ENCODE measurements around the gene HMG20A. TPM values are rescaled to one million over a fixed set of nuclear protein-coding genes. Genes with fewer than 3 reads are reported as not detected.

The HMG20A gene
- polyA plus RNA-seq, 1 donor from 2014 or later: 34.2 TPM

GRCh38 chr15:77414789-77415442 lies 5.8 kb upstream of the HMG20A start:
- no peaks in the 10 kb centered on the region for H3K27me3 Mint-ChIP-seq
- H3K36me3 Mint-ChIP-seq: peaks cover 6% of the 10 kb centered on the region
- no peak overlapping the region for H3K27ac Mint-ChIP-seq
- H3K9me3 Mint-ChIP-seq: no peaks in the 10 kb centered on the region
- peaks cover 20 to 34% (median 32%) of the 10 kb centered on the region in 3 donors for H3K4me1 Mint-ChIP-seq
- no peak overlapping the region for H3K4me3 Mint-ChIP-seq

DNA sequence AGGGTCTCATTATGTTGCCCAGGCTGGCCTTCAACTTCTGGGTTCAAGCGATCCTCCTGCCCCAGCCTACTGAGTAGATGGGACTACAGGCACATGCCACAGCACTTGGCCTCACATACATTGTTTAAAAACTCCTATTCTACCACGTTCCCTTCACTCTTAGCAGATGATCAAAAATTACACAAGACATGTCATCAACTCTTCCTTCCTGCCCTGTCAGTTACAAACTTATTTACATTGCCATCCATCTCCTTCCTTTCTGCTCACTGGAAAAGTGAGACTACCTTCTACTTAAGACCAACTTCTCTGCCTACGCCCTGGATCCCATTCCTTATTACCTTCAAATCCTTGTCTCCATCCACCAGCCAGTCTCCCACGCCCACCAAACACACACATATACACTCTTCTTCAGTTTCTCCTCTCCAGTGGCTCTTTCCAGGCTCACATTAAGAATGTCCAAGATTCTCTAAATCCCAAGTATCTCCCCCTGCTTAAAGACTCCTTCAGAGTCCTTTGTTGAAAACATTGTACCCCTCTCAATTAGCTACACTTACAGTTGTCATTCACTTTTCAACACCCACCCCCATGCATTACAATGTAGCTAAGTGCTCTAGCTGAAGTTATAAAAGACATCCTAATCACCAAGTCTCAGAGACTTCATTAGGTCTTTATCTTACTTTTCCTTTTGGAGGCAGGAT lies 5.1 kb upstream of the HMG20A start:
- H3K4me3 Mint-ChIP-seq: no peak overlapping the region
- no peaks in the 10 kb centered on the region for H3K9me3 Mint-ChIP-seq
- peaks cover 18 to 36% (median 28%) of the 10 kb centered on the region in 3 donors for H3K4me1 Mint-ChIP-seq
- H3K36me3 Mint-ChIP-seq: peaks cover 6% of the 10 kb centered on the region
- H3K27ac Mint-ChIP-seq: no peak overlapping the region
- no peaks in the 10 kb centered on the region for H3K27me3 Mint-ChIP-seq

DNA sequence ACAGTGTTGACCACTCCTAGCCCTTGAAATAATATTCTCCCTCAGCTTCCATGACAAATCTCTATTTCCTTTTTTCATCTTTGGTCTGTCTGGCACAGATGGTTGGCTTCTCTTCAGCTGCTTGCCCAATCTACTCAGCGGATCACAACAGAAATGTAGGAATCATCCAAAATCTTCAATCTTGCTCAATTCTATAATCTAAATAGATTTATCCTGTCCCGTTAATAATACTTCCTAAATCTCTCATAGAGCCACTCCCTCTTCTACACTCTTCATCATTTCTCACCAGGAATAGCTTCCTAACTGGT lies 4.6 kb upstream of the HMG20A start:
- Mint-ChIP-seq H3K4me1 (peaks cover 18 to 38% (median 26%) of the 10 kb centered on the region in 3 donors), H3K4me3 (no peak overlapping the region), H3K36me3 (peaks cover 6% of the 10 kb centered on the region), H3K27ac (no peak overlapping the region), H3K27me3 (no peaks in the 10 kb centered on the region), H3K9me3 (no peaks in the 10 kb centered on the region)

DNA sequence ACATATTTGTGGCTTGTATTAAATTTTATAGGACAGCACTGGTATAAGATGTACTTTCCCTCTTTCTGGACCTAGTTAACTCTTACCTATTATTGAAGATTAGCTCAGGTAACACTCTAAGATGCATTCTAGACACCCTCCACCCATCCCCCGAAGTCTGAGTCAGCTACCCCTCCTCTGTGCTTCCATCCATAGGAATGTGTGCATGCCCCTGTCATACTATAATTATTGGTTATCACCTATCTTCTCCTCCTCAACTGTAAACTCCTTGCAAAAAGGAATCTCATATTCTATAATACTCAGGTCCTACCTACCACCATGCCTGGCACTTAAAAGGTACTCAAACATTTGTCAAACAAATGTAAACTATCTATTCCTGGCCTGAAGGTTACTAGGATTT lies 3.7 kb upstream of the HMG20A start:
- peaks cover 5% of the 10 kb centered on the region for H3K36me3 Mint-ChIP-seq
- no peaks in the 10 kb centered on the region for H3K27me3 Mint-ChIP-seq
- H3K27ac Mint-ChIP-seq: no peak overlapping the region
- H3K9me3 Mint-ChIP-seq: no peaks in the 10 kb centered on the region
- peaks cover 20 to 40% (median 32%) of the 10 kb centered on the region in 3 donors for H3K4me1 Mint-ChIP-seq
- no peak overlapping the region for H3K4me3 Mint-ChIP-seq

GRCh38 chr15:77417602-77418001 lies 3.1 kb upstream of the HMG20A start:
- Mint-ChIP-seq H3K9me3 (no peaks in the 10 kb centered on the region), H3K4me1 (peaks cover 18 to 34% (median 29%) of the 10 kb centered on the region in 3 donors), H3K36me3 (peaks cover 3% of the 10 kb centered on the region), H3K4me3 (peak overlapping the region in 1 of 4 donors; percentile 97), H3K27ac (peak overlapping the region in 1 of 3 donors; percentile 91), H3K27me3 (no peaks in the 10 kb centered on the region)

DNA sequence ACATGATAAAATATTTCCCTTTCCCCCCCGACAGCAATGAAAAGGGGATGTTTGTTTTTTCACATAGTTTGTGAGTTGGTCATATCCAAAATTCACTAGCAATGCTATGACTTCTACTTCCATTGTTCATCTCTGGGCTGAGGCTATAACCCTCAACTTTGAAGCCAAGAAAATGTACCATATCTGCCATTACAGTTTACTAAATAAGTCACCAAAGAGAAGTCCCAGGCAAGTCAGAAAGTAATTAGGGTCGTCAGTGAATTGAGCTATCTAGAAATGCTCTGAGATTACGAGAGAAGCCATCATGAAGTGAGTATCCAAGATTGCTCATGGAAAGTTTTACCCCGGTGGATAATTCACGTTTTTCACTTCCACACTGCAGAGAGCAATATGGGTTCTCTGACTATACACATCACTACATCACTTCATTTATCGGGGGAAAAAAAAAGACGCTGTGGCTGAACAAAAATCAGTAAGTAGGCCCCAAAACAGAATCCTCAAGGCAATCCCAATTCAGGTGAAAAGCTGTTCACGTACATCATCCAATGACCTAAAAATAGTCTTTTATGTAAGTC lies 2.2 kb upstream of the HMG20A start:
- Mint-ChIP-seq H3K36me3 (peaks cover 2% of the 10 kb centered on the region), H3K9me3 (no peaks in the 10 kb centered on the region), H3K27me3 (no peaks in the 10 kb centered on the region), H3K4me1 (peaks cover 22 to 32% (median 32%) of the 10 kb centered on the region in 3 donors), H3K4me3 (peak overlapping the region; percentile 91 to 97 (median 96)), H3K27ac (peak overlapping the region in 2 of 3 donors; percentile 91 to 94)

DNA sequence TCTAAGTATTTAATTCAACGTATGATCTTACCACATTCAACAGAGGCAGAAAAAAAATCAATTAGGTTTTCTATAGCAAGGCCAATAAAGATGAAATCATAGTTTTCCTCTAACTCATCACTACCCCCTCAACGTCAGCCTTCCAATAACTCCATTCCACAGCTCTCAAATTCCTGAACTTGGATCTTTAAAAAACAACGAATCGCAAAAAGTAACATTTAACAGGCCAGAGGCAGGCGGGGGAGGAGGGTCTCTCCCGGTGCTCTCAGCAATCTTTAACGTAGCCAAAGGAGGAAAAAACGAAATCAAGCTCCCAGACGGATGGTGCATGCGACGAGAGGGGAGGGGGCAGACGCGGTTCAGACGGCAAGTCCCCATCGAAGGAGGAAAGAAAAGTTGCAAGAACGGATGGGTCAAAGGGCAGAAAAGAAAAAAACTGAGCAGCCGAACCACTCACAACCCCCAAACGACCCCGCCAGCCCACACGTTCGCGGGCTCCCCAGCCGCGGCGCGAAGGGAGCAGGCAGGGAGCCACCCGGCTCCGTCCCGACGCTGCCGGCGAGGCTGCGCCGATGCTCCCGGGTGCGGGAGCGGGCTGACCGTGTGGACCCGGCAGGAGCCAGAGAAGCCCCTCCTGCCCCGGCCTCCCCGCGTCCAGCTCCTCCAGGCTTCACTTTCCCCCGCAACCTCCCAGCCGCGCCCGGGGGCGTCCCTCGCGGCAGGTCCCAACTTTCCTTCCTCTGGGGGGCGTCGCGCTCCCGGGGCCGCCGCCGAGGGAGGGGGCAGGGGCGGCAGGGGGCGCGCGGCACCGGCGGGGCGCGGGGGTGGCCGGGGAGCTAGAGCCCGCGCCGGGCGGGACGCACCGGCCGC lies 1.5 kb upstream of the HMG20A start:
- Mint-ChIP-seq H3K27me3 (no peaks in the 10 kb centered on the region), H3K36me3 (peaks cover 2% of the 10 kb centered on the region), H3K4me3 (peak overlapping the region; percentile 91 to 100 (median 96)), H3K27ac (peak overlapping the region; percentile 78 to 97 (median 91)), H3K9me3 (no peaks in the 10 kb centered on the region), H3K4me1 (peaks cover 24 to 38% (median 37%) of the 10 kb centered on the region in 3 donors)

DNA sequence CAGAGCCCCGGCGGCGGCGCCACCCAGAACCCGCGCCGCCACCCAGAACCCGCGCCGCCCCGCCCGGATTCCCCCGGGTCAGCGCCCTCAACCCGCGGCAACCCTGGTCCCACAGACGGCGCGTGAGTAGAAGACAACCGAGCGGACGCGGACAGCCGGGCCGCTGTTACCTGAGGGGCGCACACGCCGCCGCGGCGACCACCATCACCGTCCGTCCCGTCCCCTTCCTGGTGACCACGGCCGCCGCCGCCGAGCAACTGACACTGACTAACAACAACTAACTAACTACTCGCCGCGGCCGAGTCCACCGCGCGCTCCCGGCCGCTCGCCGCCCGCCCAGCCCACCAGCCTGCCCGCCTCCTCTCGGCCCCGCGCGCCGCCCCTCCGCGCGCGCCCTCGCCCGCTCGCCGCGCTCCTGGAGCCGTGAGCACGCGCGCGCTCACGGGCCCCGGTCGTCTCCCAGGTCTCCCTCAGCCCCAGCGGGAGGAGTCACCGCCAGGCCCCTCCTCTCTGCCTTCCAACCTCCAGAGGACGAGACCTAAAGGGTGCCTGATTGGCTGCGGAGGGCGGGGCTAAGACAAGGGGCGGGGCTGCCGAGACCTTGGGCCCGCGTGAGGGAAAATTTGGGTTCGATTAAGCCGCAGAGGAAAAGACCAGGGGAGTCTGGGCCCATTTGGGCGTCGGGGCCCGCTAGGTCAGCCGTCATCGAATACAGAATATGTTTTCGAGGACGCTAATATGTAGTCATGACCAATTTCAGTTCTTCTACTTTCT lies 665 bp upstream of the HMG20A start, which contains the start of gene PEAK1:
TSS of gene PEAK1 (minus strand) at position 269 of the 774 bp plus-strand sequence. CDS start 238,178 bp downstream, outside the sequence.
- Mint-ChIP-seq H3K36me3 (no peaks in the 10 kb centered on the region), H3K4me1 (peaks cover 28 to 46% (median 36%) of the 10 kb centered on the region in 3 donors), H3K27ac (peak within 1 kb of the TSS; percentile 97 to 99 (median 98)), H3K9me3 (no peaks in the 10 kb centered on the region), H3K27me3 (no peaks in the 10 kb centered on the region), H3K4me3 (peak within 1 kb of the TSS; percentile 95 to 100 (median 99))

- Mint-ChIP-seq H3K36me3 (no peaks in the 10 kb centered on the region), H3K4me1 (peaks cover 32 to 59% (median 47%) of the 10 kb centered on the region in 3 donors), H3K4me3 (peak overlapping the region; percentile 95 to 100 (median 99)), H3K9me3 (no peaks in the 10 kb centered on the region), H3K27me3 (no peaks in the 10 kb centered on the region), H3K27ac (peak overlapping the region; percentile 97 to 99 (median 98))
Measured at GRCh38 chr15:77421370-77421700, 647 bp downstream of the HMG20A start.

- Mint-ChIP-seq H3K4me3 (peak overlapping the region in 1 of 4 donors; percentile 76), H3K36me3 (peaks cover 1% of the 10 kb centered on the region), H3K27ac (peak overlapping the region in 2 of 3 donors; percentile 15 to 32), H3K27me3 (no peaks in the 10 kb centered on the region), H3K4me1 (peaks cover 35 to 64% (median 48%) of the 10 kb centered on the region in 3 donors), H3K9me3 (no peaks in the 10 kb centered on the region)
Measured at GRCh38 chr15:77425104-77425503, 4.4 kb downstream of the HMG20A start.

DNA sequence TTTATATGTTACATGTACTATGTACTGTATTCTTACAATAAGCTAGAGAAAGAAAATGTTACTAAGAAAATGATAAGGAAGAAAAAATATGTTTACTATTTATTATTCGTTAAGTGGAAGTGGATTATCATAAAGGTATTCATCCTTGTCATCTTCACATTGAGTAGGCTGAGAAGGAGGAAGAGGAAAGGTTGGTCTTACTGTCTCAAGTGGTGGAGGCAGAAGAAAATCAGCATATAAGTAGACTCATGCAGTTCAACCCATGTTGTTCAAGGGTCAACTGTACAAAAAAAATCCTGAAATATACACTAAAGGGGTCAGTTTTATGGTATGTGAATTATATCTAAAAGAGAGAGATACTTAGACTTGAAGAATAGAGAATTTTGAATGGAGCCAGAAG lies 5.7 kb downstream of the HMG20A start:
- peaks cover 37 to 65% (median 51%) of the 10 kb centered on the region in 3 donors for H3K4me1 Mint-ChIP-seq
- peak overlapping the region in 1 of 4 donors; percentile 73 for H3K4me3 Mint-ChIP-seq
- peaks cover 1% of the 10 kb centered on the region for H3K36me3 Mint-ChIP-seq
- no peaks in the 10 kb centered on the region for H3K9me3 Mint-ChIP-seq
- H3K27ac Mint-ChIP-seq: peak overlapping the region in 1 of 3 donors; percentile 20
- no peaks in the 10 kb centered on the region for H3K27me3 Mint-ChIP-seq

- peaks cover 35 to 63% (median 47%) of the 10 kb centered on the region in 3 donors for H3K4me1 Mint-ChIP-seq
- peak overlapping the region in 1 of 4 donors; percentile 73 for H3K4me3 Mint-ChIP-seq
- H3K9me3 Mint-ChIP-seq: no peaks in the 10 kb centered on the region
- no peaks in the 10 kb centered on the region for H3K27me3 Mint-ChIP-seq
- peak overlapping the region in 2 of 3 donors; percentile 20 to 28 for H3K27ac Mint-ChIP-seq
- peaks cover 1% of the 10 kb centered on the region for H3K36me3 Mint-ChIP-seq
Measured at GRCh38 chr15:77426871-77427270, 6.2 kb downstream of the HMG20A start.

- H3K9me3 Mint-ChIP-seq: no peaks in the 10 kb centered on the region
- no peak overlapping the region for H3K27ac Mint-ChIP-seq
- H3K4me3 Mint-ChIP-seq: no peak overlapping the region
- peaks cover 1% of the 10 kb centered on the region for H3K36me3 Mint-ChIP-seq
- no peaks in the 10 kb centered on the region for H3K27me3 Mint-ChIP-seq
- peaks cover 22 to 53% (median 36%) of the 10 kb centered on the region in 3 donors for H3K4me1 Mint-ChIP-seq
Measured at GRCh38 chr15:77430213-77430612, 9.5 kb downstream of the HMG20A start.

GRCh38 chr15:77430652-77431051 lies 10.0 kb downstream of the HMG20A start:
- H3K36me3 Mint-ChIP-seq: peaks cover 1% of the 10 kb centered on the region
- H3K27ac Mint-ChIP-seq: no peak overlapping the region
- H3K4me1 Mint-ChIP-seq: peaks cover 22 to 51% (median 32%) of the 10 kb centered on the region in 3 donors
- no peaks in the 10 kb centered on the region for H3K9me3 Mint-ChIP-seq
- H3K4me3 Mint-ChIP-seq: no peak overlapping the region
- no peaks in the 10 kb centered on the region for H3K27me3 Mint-ChIP-seq

All from IgD-negative memory B cell (primary cell).